Liver (tissue), 3 donors: ENCODE measurements around the gene BARX2.

ENCODE experiments used
- CTCF ChIP-seq: fragments of 150-350 bp; IDR thresholded peaks from 2 replicates; pipeline ENCODE4 v1.5.1; 2017; ENCODE audit warnings: improper control_type of control experiment, low read depth, low read length; ENCODE audit not compliant: missing input control
- FOXA1 ChIP-seq: IDR thresholded peaks from 2 replicates; pipeline ENCODE4 v1.6.1; 2016; ENCODE audit warnings: antibody characterized with exemption
- GABPA ChIP-seq, 2 donors: IDR thresholded peaks in 1 of 2; conservative IDR thresholded peaks in 1 of 2; 2 replicates each; pipeline ENCODE4 v1.6.1; 2016; ENCODE audit warnings: antibody characterized with exemption in 2 of 2, mild to moderate bottlenecking in 1 of 2, moderate library complexity in 1 of 2
- HNF4G ChIP-seq: IDR thresholded peaks from 2 replicates; pipeline ENCODE4 v1.6.1; 2016; ENCODE audit warnings: antibody characterized with exemption
- JUND ChIP-seq, 2 donors: IDR thresholded peaks; 2 replicates each; pipeline ENCODE4 v1.6.1; 2016; ENCODE audit warnings: antibody characterized with exemption in 2 of 2
- RAD21 ChIP-seq, 2 donors: IDR thresholded peaks; 2 replicates each; pipeline ENCODE4 v1.6.1; 2016; ENCODE audit warnings: antibody characterized with exemption in 2 of 2, mild to moderate bottlenecking in 2 of 2
- SP1 ChIP-seq: IDR thresholded peaks from 2 replicates; pipeline ENCODE4 v1.6.1; 2018; ENCODE audit warnings: antibody characterized with exemption, mild to moderate bottlenecking
- TF ChIP-seq, protein P1 (sequence below): IDR thresholded peaks from 2 replicates; pipeline ENCODE4 v1.6.1; 2016; ENCODE audit warnings: antibody characterized with exemption, mild to moderate bottlenecking
- TF ChIP-seq, protein P2 (sequence below): IDR thresholded peaks from 2 replicates; pipeline ENCODE4 v1.6.1; 2016; ENCODE audit warnings: antibody characterized with exemption
- donor health status: healthy.
- donor health status: healthy.

GRCh38 chr11:129427816-129428406 lies 52.3 kb downstream of the BARX2 start:
- no peak for TF ChIP-seq CTCF
- no peak for TF ChIP-seq SP1
- TF ChIP-seq GABPA (IDR thresholded peaks at IDR 0.05 in 1 of 2, conservative IDR thresholded peaks at IDR 0.05 in 1 of 2): no peak
- no peak for TF ChIP-seq RAD21 (IDR thresholded peaks at IDR 0.05)
- TF ChIP-seq, protein P1, sequence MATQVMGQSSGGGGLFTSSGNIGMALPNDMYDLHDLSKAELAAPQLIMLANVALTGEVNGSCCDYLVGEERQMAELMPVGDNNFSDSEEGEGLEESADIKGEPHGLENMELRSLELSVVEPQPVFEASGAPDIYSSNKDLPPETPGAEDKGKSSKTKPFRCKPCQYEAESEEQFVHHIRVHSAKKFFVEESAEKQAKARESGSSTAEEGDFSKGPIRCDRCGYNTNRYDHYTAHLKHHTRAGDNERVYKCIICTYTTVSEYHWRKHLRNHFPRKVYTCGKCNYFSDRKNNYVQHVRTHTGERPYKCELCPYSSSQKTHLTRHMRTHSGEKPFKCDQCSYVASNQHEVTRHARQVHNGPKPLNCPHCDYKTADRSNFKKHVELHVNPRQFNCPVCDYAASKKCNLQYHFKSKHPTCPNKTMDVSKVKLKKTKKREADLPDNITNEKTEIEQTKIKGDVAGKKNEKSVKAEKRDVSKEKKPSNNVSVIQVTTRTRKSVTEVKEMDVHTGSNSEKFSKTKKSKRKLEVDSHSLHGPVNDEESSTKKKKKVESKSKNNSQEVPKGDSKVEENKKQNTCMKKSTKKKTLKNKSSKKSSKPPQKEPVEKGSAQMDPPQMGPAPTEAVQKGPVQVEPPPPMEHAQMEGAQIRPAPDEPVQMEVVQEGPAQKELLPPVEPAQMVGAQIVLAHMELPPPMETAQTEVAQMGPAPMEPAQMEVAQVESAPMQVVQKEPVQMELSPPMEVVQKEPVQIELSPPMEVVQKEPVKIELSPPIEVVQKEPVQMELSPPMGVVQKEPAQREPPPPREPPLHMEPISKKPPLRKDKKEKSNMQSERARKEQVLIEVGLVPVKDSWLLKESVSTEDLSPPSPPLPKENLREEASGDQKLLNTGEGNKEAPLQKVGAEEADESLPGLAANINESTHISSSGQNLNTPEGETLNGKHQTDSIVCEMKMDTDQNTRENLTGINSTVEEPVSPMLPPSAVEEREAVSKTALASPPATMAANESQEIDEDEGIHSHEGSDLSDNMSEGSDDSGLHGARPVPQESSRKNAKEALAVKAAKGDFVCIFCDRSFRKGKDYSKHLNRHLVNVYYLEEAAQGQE: no peak
- TF ChIP-seq, protein P2, sequence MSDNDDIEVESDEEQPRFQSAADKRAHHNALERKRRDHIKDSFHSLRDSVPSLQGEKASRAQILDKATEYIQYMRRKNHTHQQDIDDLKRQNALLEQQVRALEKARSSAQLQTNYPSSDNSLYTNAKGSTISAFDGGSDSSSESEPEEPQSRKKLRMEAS: no peak
- TF ChIP-seq FOXA1: no peak
- no peak for TF ChIP-seq JUND (IDR thresholded peaks at IDR 0.05)
- TF ChIP-seq HNF4G: no peak
